C1 segment of cervical spinal cord (tissue), 14 donors: ENCODE results near the gene ALX1.
"Not testable (repeated sequence)": the region's sequence is repeated elsewhere in the genome, so short reads cannot be mapped to it uniquely, and the experiment has no call there.

Experiments
- DNase-seq, 14 donors: peaks; one replicate each; lab custom pipeline; 2025; lab: John Stamatoyannopoulos, UW

Gene ALX1

DNA sequence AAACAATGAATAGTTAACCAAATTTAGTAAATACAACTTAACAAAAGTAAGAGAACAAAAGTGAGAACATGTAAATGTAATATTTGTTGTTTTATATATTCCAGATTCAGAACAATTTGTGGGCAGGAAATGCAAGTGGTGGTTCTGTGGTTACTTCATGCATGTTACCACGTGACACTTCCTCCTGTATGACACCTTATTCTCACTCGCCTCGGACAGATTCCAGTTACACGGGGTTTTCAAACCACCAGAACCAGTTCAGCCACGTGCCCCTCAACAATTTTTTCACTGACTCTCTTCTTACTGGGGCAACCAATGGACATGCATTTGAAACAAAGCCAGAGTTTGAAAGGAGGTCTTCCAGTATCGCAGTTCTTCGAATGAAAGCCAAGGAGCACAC is 21.0 kb downstream of the ALX1 start:
- no peak for DNase-seq

DNA sequence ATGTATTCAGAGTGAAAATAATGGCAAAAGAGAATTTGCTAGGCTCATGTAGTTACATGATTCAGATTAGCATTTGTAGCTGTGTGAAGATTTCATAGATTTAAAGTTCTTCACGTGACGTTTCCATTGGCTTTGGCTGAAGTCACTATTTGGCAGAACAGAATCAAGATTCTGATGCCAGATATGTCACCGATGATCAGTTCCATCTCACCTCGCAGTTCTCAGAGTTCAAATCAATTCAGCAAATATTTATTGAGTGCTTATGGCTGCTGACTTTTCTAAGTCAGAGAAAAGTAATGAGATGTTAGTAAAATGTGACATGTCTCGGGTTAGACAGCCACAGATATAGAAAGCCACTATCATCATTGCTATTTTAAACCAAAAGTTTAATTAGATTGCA is 28.4 kb downstream of the ALX1 start:
- no peak for DNase-seq

DNA sequence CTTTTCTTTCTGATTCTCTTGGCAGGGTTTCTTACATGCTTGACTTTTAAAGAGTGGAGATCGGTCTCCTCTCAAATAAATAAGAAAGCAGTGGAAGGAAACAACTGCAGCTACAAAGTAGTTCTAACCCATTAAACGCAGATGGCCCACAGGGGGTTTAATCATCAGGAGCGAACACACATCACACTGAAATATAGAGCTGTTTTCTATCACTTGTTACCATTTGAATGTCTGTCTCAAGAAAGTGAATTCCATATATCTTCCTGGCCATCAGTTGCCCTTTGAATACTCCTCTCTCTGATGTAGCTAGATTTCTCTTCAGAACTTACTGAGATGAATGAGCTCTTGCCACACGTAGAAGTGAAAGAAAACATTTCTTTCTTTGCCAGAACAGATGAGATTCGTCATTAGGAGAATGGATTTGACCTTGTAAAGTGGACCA is 29.1 kb downstream of the ALX1 start:
- DNase-seq: no peak

DNA sequence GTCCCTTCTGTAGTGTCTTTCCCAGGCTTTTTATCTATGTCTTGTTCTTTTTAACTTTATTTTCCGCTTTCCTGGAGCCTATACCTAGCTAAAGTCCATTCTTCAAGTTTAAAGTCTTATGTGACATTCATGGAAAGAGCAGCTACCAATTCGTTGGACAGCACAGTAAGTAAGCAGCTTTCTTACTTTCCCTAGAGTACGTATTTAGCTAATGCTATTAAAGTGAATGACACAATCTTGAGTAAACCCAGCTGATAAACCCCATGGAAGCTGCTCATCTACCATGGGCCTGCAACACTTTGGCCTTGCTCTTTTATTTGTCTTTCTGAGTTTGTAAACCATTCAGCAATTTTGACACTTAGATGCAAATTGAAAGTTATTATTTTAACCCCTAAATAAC is 30.0 kb downstream of the ALX1 start:
- no peak for DNase-seq

DNA sequence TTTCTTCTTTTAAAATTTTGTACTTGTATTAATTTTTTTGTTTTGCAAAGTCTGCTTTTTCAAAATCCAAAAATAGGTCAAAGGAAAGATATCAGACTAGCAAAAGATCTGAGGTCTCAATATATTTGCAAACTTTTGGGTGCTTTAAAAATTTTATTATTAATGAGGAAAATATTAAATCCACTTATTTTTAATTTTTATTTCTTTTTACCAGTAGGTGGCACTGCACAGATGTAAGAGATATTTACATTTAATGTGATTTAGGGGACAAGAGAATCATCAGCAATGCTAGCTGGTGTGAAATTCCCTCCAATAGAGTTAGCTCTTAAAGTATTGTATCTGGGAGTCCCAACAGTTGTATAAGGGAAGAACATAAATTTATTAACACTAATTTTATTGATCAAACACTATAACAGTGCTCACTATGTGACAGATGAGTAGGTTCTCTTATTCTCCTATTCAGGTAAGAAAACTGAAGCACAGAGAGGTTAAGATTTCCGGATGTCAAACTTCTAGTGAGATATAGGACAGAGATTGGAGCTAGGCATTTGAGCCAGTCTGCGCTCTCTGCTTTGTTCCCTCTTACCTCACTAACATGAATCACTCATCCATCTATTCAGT is 30.5 kb downstream of the ALX1 start:
- no peak for DNase-seq

DNA sequence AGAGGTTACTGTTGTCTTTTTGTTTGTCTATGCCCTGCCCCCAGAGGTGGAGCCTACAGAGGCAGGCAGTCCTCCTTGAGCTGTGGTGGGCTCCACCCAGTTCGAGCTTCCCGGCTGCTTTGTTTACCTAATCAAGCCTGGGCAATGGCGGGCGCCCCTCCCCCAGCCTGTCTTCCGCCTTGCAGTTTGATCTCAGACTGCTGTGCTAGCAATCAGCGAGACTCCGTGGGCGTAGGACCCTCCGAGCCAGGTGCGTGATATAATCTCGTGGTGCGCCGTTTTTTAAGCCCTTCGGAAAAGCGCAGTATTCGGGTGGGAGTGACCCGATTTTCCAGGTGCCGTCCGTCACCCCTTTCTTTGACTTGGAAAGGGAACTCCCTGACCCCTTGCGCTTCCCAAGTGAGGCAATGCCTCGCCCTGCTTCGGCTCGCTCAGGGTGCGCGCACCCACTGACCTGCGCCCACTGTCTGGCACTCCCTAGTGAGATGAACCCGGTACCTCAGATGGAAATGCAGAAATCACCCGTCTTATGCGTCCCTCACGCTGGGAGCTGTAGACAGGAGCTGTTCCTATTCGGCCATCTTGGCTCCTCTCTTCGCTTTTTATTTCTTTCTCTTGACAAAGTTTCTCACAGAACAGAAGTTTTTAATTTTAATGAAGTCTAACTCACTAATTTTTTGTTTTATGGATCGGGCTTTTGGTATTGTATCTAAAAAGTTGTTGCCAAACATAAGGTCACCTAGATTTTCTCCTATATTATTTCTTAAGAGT is 38.0 kb downstream of the ALX1 start:
- DNase-seq: not testable (repeated sequence)

DNA sequence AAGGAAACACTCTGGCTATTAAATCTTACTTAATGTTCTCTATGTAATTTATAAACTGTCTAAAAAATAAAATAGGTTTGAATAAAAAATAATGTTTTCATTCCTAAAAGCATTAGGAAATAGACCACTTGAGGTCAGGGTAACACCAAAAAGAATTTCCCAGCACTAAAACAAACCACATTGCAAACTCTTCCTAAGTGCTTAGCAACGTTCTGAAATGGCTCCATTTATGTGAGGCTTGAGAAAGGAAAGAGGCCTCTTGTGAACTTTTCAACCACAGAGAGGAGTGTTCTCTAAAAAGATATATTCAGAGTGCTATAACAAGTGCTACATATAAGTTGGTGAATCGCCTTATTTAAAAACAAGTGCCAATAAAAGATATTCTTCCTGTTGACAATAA is 42.7 kb downstream of the ALX1 start:
- no peak for DNase-seq

DNA sequence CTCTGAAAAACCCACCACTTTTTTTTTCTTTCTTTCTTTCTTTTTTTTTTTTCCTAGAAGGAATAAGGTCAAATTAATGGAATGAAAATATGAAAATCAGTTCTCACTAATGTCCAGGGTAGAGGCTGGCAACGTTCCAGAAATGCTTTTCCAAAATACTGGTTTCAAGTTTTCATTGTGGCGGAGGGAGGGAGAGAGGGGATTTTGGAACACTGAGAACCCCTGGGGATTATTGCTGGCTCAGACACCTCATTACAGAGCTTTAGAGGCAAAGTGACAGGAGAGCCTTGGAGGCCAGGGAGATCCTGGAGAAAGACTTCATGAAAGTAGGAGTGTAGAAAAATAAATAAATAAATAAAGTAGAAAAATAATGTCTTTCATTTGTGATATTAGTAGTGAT is 45.4 kb downstream of the ALX1 start:
- DNase-seq: no peak

DNA sequence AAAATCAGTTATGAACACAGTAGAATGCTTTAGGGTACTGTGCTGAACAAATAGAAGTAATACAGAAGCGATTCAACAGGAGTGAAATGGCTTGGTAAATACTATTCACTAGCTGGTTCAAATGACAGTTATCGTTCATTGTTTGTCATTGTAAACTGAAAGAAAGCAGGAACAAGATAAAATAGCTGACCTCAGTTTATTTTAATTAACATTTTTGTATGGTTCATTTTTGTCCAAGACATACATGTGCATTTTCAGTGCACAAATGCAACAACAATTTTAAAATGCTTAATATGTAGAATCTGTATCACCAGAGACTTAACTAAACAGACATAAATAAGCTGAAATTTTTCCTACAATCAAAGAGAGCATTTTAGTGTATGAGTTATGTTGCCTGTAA is 49.9 kb downstream of the ALX1 start:
- no peak for DNase-seq

DNA sequence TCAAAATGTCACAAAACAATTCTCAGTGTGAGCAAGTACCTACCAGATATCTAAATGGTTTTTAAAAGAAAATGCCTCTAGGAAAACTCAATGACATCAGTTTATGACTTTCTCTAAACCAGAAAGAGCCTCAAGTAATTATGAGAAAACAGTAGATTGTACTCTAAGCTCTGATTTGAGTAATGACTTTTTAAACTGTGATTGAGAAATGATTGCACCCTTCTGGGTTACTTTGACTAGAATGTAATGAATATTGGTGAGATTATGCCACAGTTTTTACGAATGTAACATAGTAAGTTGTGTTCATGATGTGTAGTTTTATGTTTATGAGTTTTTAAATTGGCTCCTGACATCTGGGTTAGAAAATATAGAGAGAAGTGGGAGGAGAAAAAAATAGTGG is 68.8 kb downstream of the ALX1 start:
- no peak for DNase-seq

DNA sequence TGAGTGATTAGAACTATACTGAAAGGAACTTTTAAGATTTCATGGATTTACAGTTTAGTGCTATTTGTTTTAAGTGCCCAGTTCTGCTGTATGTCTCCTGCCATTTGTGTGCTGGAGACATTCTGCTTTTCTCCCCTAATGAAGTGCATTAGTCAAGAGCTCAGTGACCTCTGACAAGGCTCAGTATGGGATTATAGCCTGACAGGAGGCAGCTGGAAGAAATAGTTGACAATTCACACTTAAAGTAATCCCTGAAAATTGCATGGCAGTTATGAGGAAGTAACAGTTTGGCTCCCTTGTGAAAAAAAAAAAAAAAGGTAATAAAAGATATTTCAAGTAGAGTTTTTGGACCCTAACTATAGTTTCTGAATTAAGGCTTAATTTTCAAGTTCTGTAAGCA is 70.3 kb downstream of the ALX1 start:
- no peak for DNase-seq
